Colonic mucosa (tissue), 4 donors: Measurements from ENCODE around the gene PRPF40B. TPM values are rescaled to one million over a fixed set of nuclear protein-coding genes. Genes with fewer than 3 reads are reported as not detected.

ENCODE experiments used
- DNase-seq: peaks from one replicate; pipeline ENCODE4 v3.0.0-alpha.2; 2020
- H3K27ac ChIP-seq: fragments of 200-600 bp; one replicate; pipeline ENCODE4 v1.8.0; 2021
- H3K27me3 ChIP-seq: fragments of 200-600 bp; one replicate; pipeline ENCODE4 v1.8.0; 2021
- H3K36me3 ChIP-seq: fragments of 200-600 bp; one replicate; pipeline ENCODE4 v1.8.0; 2021
- H3K4me1 ChIP-seq: fragments of 200-600 bp; one replicate; pipeline ENCODE4 v1.8.0; 2021; ENCODE audit warnings: mild to moderate bottlenecking
- H3K4me3 ChIP-seq: fragments of 200-600 bp; one replicate; pipeline ENCODE4 v1.8.0; 2021
- H3K9ac ChIP-seq, 2 donors: one replicate each; pipeline ENCODE4 v1.7.0; 2013; ENCODE audit warnings: control low read depth in 2 of 2, low read depth in 2 of 2, low read length in 2 of 2
- H3K9me3 ChIP-seq: fragments of 200-600 bp; one replicate; pipeline ENCODE4 v1.8.0; 2021
- CTCF ChIP-seq: fragments of 200-600 bp; IDR thresholded peaks from one replicate; pipeline ENCODE4 v1.8.0; 2022; ENCODE audit warnings: antibody characterized with exemption, mild to moderate bottlenecking
- intact Hi-C: fragments of 100-400 bp; cut with DNase I; formaldehyde crosslinking; loops from one replicate; pipeline ENCODE4 v1.14.1; 2022
- total RNA-seq, 2 donors: library from RNA; stranded (reverse); fragmentation: NEBNext Ultra II Directional in 1 of 2; extraction: Animal tissue kit (Norgen Biotek cat#: 25700) in 1 of 2; gene quantifications; one replicate each; pipeline ENCODE4 v1.2.1, GENCODE V29; 2021
- donor health status: healthy.
- donor health status: DM: no; HTN: no; CAD: no.
- donor health status: DM: no; HTN: no; CAD: no.

The PRPF40B gene
- 10 to 100 TPM in 1 of 2 donors, 1 to 10 TPM in 1; 8.5 to 14.1 TPM for total RNA-seq

- DNase-seq: peak; percentile 89
- peak within 1 kb of the TSS; percentile 46 for H3K4me3 ChIP-seq
- TF ChIP-seq CTCF: no peak
- peaks cover 8% of the 10 kb centered on the region for H3K4me1 ChIP-seq
- no peaks in the 10 kb centered on the region for H3K9me3 ChIP-seq
- no peaks in the 10 kb centered on the region for H3K27me3 ChIP-seq
- H3K36me3 ChIP-seq: no peaks in the 10 kb centered on the region
- peak within 1 kb of the TSS; percentile 71 to 94 for H3K9ac ChIP-seq
- H3K27ac ChIP-seq: peak within 1 kb of the TSS; percentile 65
- intact Hi-C loops: no loop called here
Measured at GRCh38 chr12:49623142-49623904, at the start of gene PRPF40B. TSS of gene PRPF40B (plus strand) at chr12:49623561. CDS start at chr12:49623591, 30 bp downstream.

GRCh38 chr12:49577589-49578315 lies 45.6 kb upstream of the PRPF40B start:
- H3K36me3 ChIP-seq: no peaks in the 10 kb centered on the region
- H3K9ac ChIP-seq: no peak overlapping the region
- no peak overlapping the region for H3K4me3 ChIP-seq
- no peak overlapping the region for H3K27ac ChIP-seq
- TF ChIP-seq CTCF: no peak
- H3K27me3 ChIP-seq: no peaks in the 10 kb centered on the region
- no peaks in the 10 kb centered on the region for H3K4me1 ChIP-seq
- intact Hi-C loops: no loop called here
- H3K9me3 ChIP-seq: no peaks in the 10 kb centered on the region
- DNase-seq: no peak

- no peak for TF ChIP-seq CTCF
- no peak for DNase-seq
- intact Hi-C loops: no loop called here
Measured at GRCh38 chr12:49578471-49579112, 44.8 kb upstream of the PRPF40B start.

GRCh38 chr12:49580572-49581535 lies 42.5 kb upstream of the PRPF40B start:
- intact Hi-C loops: loop anchor here (10.0 kb wide), 1 partner anchor 226 kb away; no protein-coding TSS in a partner anchor
- TF ChIP-seq CTCF: peak; percentile 60

More at GRCh38 chr12:49578471-49579112, 44.8 kb upstream of the PRPF40B start:
- Histone ChIP-seq H3K4me3 (no peak overlapping the region), H3K4me1 (no peaks in the 10 kb centered on the region), H3K9ac (no peak overlapping the region), H3K9me3 (no peaks in the 10 kb centered on the region), H3K27ac (no peak overlapping the region), H3K27me3 (no peaks in the 10 kb centered on the region), H3K36me3 (no peaks in the 10 kb centered on the region)

More at GRCh38 chr12:49580572-49581535, 42.5 kb upstream of the PRPF40B start:
- H3K4me3 ChIP-seq: no peak overlapping the region
- no peaks in the 10 kb centered on the region for H3K9me3 ChIP-seq
- peak; percentile 75 for DNase-seq
- H3K27ac ChIP-seq: no peak overlapping the region
- H3K36me3 ChIP-seq: no peaks in the 10 kb centered on the region
- no peaks in the 10 kb centered on the region for H3K27me3 ChIP-seq
- no peak overlapping the region for H3K9ac ChIP-seq
- no peaks in the 10 kb centered on the region for H3K4me1 ChIP-seq
